T-cell (primary cell): ENCODE data around the gene GBGT1. TPM values are rescaled to one million over a fixed set of nuclear protein-coding genes. Genes with fewer than 3 reads are reported as not detected.

Source experiments
- ATAC-seq, 4 experiments: fragments of 200-7000 bp in 3 of 4; fragments of 150-1000 bp in 1 of 4; cut with Tn5 transposase; replicated peaks in 1 of 4; 1 replicate in 3 of 4; 2 replicates in 1 of 4; pipeline ENCODE4 v1.10.0; 2021; ENCODE audit warnings: moderate library complexity in 3 of 4, mild to moderate bottlenecking in 2 of 4, moderate number of reproducible peaks in 1 of 4
- CTCF ChIA-PET, 2 donors: fragments of 300-600 bp; sonication (Branson Sonifier 250); formaldehyde crosslinking; loops; one replicate each; lab custom pipeline; 2022; ENCODE audit warnings: antibody characterized with exemption in 2 of 2; lab: Charles Lee
- POLR2A ChIA-PET, 2 donors: fragments of 300-600 bp; sonication (Branson Sonifier 250); formaldehyde crosslinking; loops; one replicate each; lab custom pipeline; 2022; ENCODE audit warnings: antibody characterized with exemption in 2 of 2; lab: Charles Lee
- DNase-seq, 35 experiments: peaks; one replicate each; pipeline versions ENCODE4 v3.0.0 to v3.0.0-alpha.2; 2013 to 2023
- H3K27ac ChIP-seq: one replicate; pipeline ENCODE4 v1.5.1; 2013; ENCODE audit warnings: low read length
- H3K27me3 ChIP-seq, 2 experiments: replicated peaks in 1 of 2; 1 replicate in 1 of 2; 2 replicates in 1 of 2; pipeline versions ENCODE4 v1.6.1 to v1.7.0; 2013; ENCODE audit warnings: low read length in 1 of 2, mixed read lengths in 1 of 2; ENCODE audit not compliant: control insufficient read depth in 2 of 2, insufficient read depth in 2 of 2; ENCODE audit errors: extremely low read depth in 1 of 2
- H3K36me3 ChIP-seq, 2 donors: 1 replicate in 1 of 2; 2 replicates in 1 of 2; pipeline versions ENCODE4 v1.6.1 to v1.7.0; 2013; ENCODE audit warnings: low read length in 1 of 2; ENCODE audit not compliant: control insufficient read depth in 2 of 2, insufficient read depth in 1 of 2; ENCODE audit errors: extremely low read depth in 1 of 2
- H3K4me1 ChIP-seq, 2 experiments: 1 replicate in 1 of 2; 2 replicates in 1 of 2; pipeline versions ENCODE4 v1.6.1 to v1.7.0; 2013; ENCODE audit warnings: low read length in 2 of 2, mixed read lengths in 1 of 2; ENCODE audit not compliant: insufficient read depth in 2 of 2, control insufficient read depth in 1 of 2; ENCODE audit errors: extremely low read depth in 1 of 2
- H3K4me3 ChIP-seq, 2 donors: 1 replicate in 1 of 2; 2 replicates in 1 of 2; pipeline versions ENCODE4 v1.5.1 to v1.7.0; 2013; ENCODE audit warnings: mild to moderate bottlenecking in 2 of 2, low read length in 1 of 2, moderate library complexity in 1 of 2; ENCODE audit not compliant: control insufficient read depth in 1 of 2; ENCODE audit errors: extremely low read depth in 1 of 2
- H3K9me3 ChIP-seq: 2 replicates; pipeline ENCODE4 v1.7.0; 2013
- H3K27ac Mint-ChIP-seq, 2 donors: one replicate each; pipeline ENCODE4 v1.8.0; 2020 to 2021; ENCODE audit warnings: mild to moderate bottlenecking in 2 of 2, mixed read lengths in 2 of 2
- H3K27me3 Mint-ChIP-seq, 2 donors: one replicate each; pipeline ENCODE4 v1.8.0; 2021 to 2022; ENCODE audit warnings: mixed read lengths in 2 of 2
- H3K36me3 Mint-ChIP-seq: one replicate; pipeline ENCODE4 v1.8.0; 2021; ENCODE audit warnings: mixed read lengths
- H3K4me1 Mint-ChIP-seq, 3 donors: one replicate each; pipeline ENCODE4 v1.8.0; 2020 to 2022; ENCODE audit warnings: mixed read lengths in 3 of 3, mild to moderate bottlenecking in 1 of 3
- H3K4me3 Mint-ChIP-seq, 3 donors: one replicate each; pipeline ENCODE4 v1.8.0; 2020 to 2022; ENCODE audit warnings: mild to moderate bottlenecking in 3 of 3, mixed read lengths in 3 of 3, moderate library complexity in 3 of 3
- H3K9me3 Mint-ChIP-seq, 3 donors: one replicate each; pipeline ENCODE4 v1.8.0; 2020 to 2022; ENCODE audit warnings: mixed read lengths in 3 of 3
- WGBS: methylation state at CpG from one replicate; pipeline ENCODE4 v1.1.5; 2013; ENCODE audit warnings: missing lambda C conversion rate; ENCODE audit not compliant: insufficient coverage; 5-methylcytosine and 5-hydroxymethylcytosine counted together
- total RNA-seq, 35 experiments: library from RNA in 6 of 35; stranded (reverse) in 6 of 35; fragments of 120-200 nt in 1 of 35; gene quantifications; one replicate each; pipeline versions ENCODE4 v1.2.1 to v1.2.4 and lab custom pipeline; 2013 to 2026

Gene GBGT1
- total RNA-seq, 5 donors from 2014 or later (not counting 1 experiment from before 2014, with no cell fraction given): 1.3 to 13.3 (median 7.9) TPM

DNA sequence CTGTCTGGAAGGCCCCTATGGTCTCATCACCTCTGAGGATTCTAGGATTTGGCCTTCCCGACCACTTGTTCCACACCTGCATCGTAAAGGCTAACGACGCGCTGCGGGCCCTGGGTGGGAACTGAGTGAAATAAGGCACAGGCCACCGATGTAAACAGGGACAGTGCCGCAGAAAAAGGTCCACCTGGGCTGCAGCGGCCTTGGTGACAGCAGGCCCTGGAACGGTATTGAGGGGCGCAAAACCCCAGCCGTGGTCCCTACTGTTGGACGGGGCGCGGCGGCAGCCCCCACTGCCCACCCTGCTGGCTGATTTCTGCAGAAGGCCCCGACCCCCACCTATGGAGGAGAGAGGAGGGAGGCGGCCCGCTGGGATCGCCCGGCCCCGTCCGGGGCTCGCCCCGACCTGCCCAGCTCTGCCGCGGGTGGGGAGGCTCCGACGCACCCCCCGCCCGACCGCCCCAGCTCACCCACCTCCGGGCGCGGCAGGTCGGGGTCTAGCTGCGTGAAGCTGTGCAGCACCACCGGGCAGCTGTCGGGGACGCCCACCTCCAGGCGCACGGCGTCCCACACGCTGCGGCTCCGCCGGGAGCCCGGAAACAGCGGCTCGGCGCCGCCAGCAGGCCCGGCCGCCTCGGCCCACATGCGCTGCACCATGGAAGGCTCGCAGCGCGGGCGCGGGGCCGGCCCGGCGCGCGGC lies 43.1 kb downstream of the GBGT1 start:
- CTCF ChIA-PET: interaction anchor here (0.5 kb wide), 2 partner anchors 23 to 24 kb away, joined by 3 to 4 read pairs; no protein-coding TSS in a partner anchor
- DNase-seq (peak in 2 of 35 experiments; percentile 28), ATAC-seq (peak in 2 of 4 experiments; percentile 28 to 38)
- no peaks in the 10 kb centered on the region for H3K27me3 ChIP-seq
- H3K27ac Mint-ChIP-seq: peak overlapping the region in 1 of 2 donors; percentile 84
- POLR2A ChIA-PET: interaction anchor here in 1 of 2 donors (2.0 kb wide), 1 partner anchor 13 kb away, joined by 4 read pairs; no protein-coding TSS in a partner anchor
- H3K9me3 ChIP-seq: no peaks in the 10 kb centered on the region
- H3K4me1 Mint-ChIP-seq: peaks cover 47 to 89% (median 64%) of the 10 kb centered on the region in 3 donors
- H3K36me3 Mint-ChIP-seq: no peaks in the 10 kb centered on the region
- H3K27ac ChIP-seq: peak overlapping the region; percentile 37
- no peaks in the 10 kb centered on the region for H3K9me3 Mint-ChIP-seq
- H3K4me1 ChIP-seq: peaks cover under 1 to 91% of the 10 kb centered on the region in 2 experiments
- no peaks in the 10 kb centered on the region for H3K27me3 Mint-ChIP-seq
- H3K36me3 ChIP-seq: peaks cover 0 to 7% of the 10 kb centered on the region in 2 donors
- H3K4me3 ChIP-seq: peak overlapping the region; percentile 52 to 70
- 6% methylated on average over 53 of the region's 66 CpGs for WGBS
- H3K4me3 Mint-ChIP-seq: peak overlapping the region; percentile 68 to 78 (median 75)

DNA sequence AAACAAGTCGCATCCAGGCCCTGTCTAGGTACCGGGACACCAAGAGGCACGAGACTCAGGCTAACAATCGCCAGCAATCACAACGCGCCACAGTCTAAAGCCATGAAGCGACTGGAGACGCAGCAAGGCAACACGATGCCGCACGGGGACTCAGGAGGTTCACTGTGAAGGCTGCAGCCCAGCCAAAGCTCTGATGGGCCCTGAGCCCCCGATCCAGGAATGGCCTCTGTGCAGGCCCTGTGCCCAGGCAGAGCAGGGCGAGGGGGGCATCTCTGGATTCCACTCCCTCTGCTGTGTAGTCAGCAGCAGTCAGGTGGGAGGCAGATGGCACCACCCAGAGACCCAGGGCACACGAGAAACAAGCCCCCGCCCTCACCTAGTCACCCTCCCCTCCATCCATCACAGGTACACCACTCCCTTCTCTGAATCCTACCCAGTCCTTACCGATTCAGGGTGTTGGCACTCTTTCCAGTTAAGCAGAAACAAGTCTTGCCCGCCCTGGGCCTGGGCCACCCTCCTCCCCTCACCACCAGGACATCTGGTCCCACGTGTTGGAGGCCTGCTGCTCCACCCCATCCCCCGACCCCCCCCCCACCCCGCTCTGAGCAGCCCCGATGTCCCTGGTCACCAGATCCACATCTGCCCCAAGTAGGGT lies 43.7 kb downstream of the GBGT1 start:
- Histone ChIP-seq H3K4me1 (peaks cover under 1 to 91% of the 10 kb centered on the region in 2 experiments), H3K9me3 (no peaks in the 10 kb centered on the region), H3K27ac (no peak overlapping the region), H3K27me3 (no peaks in the 10 kb centered on the region), H3K4me3 (peak overlapping the region; percentile 52 to 70), H3K36me3 (peaks cover 0 to 7% of the 10 kb centered on the region in 2 donors)
- H3K4me3 Mint-ChIP-seq: peak overlapping the region; percentile 44 to 78 (median 68)
- no peak for ATAC-seq
- H3K27me3 Mint-ChIP-seq: no peaks in the 10 kb centered on the region
- no peaks in the 10 kb centered on the region for H3K9me3 Mint-ChIP-seq
- H3K4me1 Mint-ChIP-seq: peaks cover 46 to 87% (median 64%) of the 10 kb centered on the region in 3 donors
- CTCF ChIA-PET: interaction anchor here in 1 of 2 donors (1.9 kb wide), 1 partner anchor 24 kb away, joined by 10 read pairs; no protein-coding TSS in a partner anchor
- POLR2A ChIA-PET: no interaction called here
- WGBS: 89% methylated on average over 16 of the region's 21 CpGs
- no peak for DNase-seq
- no peaks in the 10 kb centered on the region for H3K36me3 Mint-ChIP-seq
- no peak overlapping the region for H3K27ac Mint-ChIP-seq

- H3K9me3 ChIP-seq: no peaks in the 10 kb centered on the region
- DNase-seq: no peak
- H3K27ac ChIP-seq: no peak overlapping the region
- H3K27ac Mint-ChIP-seq: no peak overlapping the region
- H3K4me1 Mint-ChIP-seq: peaks cover 39 to 87% (median 62%) of the 10 kb centered on the region in 3 donors
- ATAC-seq: no peak
- peak overlapping the region; percentile 39 to 78 (median 68) for H3K4me3 Mint-ChIP-seq
- no peaks in the 10 kb centered on the region for H3K9me3 Mint-ChIP-seq
- WGBS: 90% methylated on average over 15 of the region's 21 CpGs
- ChIA-PET POLR2A (no interaction called here), CTCF (interaction anchor here in 1 of 2 donors (1.9 kb wide), 1 partner anchor 25 kb away, joined by 10 read pairs; no protein-coding TSS in a partner anchor)
- H3K4me1 ChIP-seq: peaks cover 3 to 93% of the 10 kb centered on the region in 2 experiments
- H3K27me3 ChIP-seq: no peaks in the 10 kb centered on the region
- H3K4me3 ChIP-seq: no peak overlapping the region
- H3K27me3 Mint-ChIP-seq: no peaks in the 10 kb centered on the region
- H3K36me3 ChIP-seq: peaks cover 0 to 7% of the 10 kb centered on the region in 2 donors
- no peaks in the 10 kb centered on the region for H3K36me3 Mint-ChIP-seq
Measured at GRCh38 chr9:133119103-133119845, 44.4 kb downstream of the GBGT1 start.

- H3K9me3 Mint-ChIP-seq: no peaks in the 10 kb centered on the region
Measured at GRCh38 chr9:133118568-133118967, 45.1 kb downstream of the GBGT1 start.

DNA sequence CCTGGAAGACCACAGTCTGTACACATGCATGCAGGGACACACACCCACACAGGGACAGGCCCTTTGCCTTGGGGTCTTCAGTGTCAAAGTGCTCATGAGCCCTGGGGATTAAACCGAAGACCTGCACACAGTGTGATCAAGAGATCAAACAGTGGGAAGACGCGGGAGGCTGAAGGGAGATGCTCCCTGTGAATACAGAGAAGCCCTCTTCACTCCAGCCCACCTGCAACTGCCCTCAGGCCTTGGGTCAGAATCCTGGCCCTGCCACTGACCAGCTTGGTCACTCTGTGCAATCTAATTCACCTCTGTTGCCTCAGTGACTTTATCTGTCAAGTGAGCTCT lies 45.6 kb downstream of the GBGT1 start:
- CTCF ChIA-PET: interaction anchor here in 1 of 2 donors (1.9 kb wide), 1 partner anchor 26 kb away, joined by 10 read pairs; no protein-coding TSS in a partner anchor
- Histone ChIP-seq H3K4me1 (peaks cover 12 to 94% of the 10 kb centered on the region in 2 experiments), H3K4me3 (no peak overlapping the region), H3K27ac (no peak overlapping the region), H3K36me3 (peaks cover 0 to 7% of the 10 kb centered on the region in 2 donors), H3K9me3 (no peaks in the 10 kb centered on the region), H3K27me3 (no peaks in the 10 kb centered on the region)
- WGBS: 80% methylated on average over 2 of the region's 3 CpGs
- ATAC-seq: no peak
- H3K9me3 Mint-ChIP-seq: no peaks in the 10 kb centered on the region
- H3K4me3 Mint-ChIP-seq: peak overlapping the region in 1 of 3 donors; percentile 7
- H3K4me1 Mint-ChIP-seq: peaks cover 44 to 87% (median 69%) of the 10 kb centered on the region in 3 donors
- no peaks in the 10 kb centered on the region for H3K27me3 Mint-ChIP-seq
- DNase-seq: no peak
- POLR2A ChIA-PET: no interaction called here
- peak overlapping the region; percentile 36 to 55 for H3K27ac Mint-ChIP-seq
- no peaks in the 10 kb centered on the region for H3K36me3 Mint-ChIP-seq

More at GRCh38 chr9:133118568-133118967, 45.1 kb downstream of the GBGT1 start:
- CTCF ChIA-PET: interaction anchor here in 1 of 2 donors (1.9 kb wide), 1 partner anchor 26 kb away, joined by 10 read pairs; no protein-coding TSS in a partner anchor
- Histone ChIP-seq H3K4me1 (peaks cover 8 to 94% of the 10 kb centered on the region in 2 experiments), H3K27ac (no peak overlapping the region), H3K27me3 (no peaks in the 10 kb centered on the region), H3K36me3 (peaks cover 0 to 7% of the 10 kb centered on the region in 2 donors), H3K4me3 (no peak overlapping the region), H3K9me3 (no peaks in the 10 kb centered on the region)
- no peak for ATAC-seq
- peak overlapping the region; percentile 39 to 68 (median 67) for H3K4me3 Mint-ChIP-seq
- no peak for DNase-seq
- no peaks in the 10 kb centered on the region for H3K27me3 Mint-ChIP-seq
- peaks cover 39 to 87% (median 66%) of the 10 kb centered on the region in 3 donors for H3K4me1 Mint-ChIP-seq
- WGBS: 82% methylated on average over 2 of the region's 3 CpGs
- H3K36me3 Mint-ChIP-seq: no peaks in the 10 kb centered on the region
- POLR2A ChIA-PET: no interaction called here
- peak overlapping the region; percentile 44 to 55 for H3K27ac Mint-ChIP-seq
